ENCODE data around the gene TMEM164. TPM values are rescaled to one million over a fixed set of nuclear protein-coding genes. Genes with fewer than 3 reads are reported as not detected.

The TMEM164 gene
- total RNA-seq, 1 donor from 2014 or later = 8.4 TPM

DNA sequence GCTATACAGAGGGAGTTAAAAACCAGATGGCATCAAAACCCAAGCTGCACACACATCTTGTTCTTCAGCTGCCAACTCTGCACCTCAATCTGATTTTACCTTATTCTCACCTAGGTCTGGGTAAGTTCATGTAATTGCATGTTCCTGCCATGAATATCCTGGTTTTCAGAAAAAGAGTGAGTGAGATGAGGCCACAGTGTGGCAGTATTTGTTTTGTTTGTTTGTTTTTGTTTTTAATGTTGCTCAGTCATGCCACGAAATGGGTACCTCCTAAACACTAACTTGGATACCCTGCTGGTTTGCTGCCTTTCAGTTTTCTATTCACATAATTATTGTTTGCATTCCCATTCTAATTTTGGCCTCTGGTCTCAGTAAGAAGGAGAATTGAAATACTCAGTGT, 22.5 kb downstream of the TMEM164 start:
- DNase-seq (ENCODE audit: low read depth) = no peak
- no peak overlapping the region for H3K4me3 ChIP-seq (ENCODE audit: low read depth, low read length)
- TF ChIP-seq, protein P1, sequence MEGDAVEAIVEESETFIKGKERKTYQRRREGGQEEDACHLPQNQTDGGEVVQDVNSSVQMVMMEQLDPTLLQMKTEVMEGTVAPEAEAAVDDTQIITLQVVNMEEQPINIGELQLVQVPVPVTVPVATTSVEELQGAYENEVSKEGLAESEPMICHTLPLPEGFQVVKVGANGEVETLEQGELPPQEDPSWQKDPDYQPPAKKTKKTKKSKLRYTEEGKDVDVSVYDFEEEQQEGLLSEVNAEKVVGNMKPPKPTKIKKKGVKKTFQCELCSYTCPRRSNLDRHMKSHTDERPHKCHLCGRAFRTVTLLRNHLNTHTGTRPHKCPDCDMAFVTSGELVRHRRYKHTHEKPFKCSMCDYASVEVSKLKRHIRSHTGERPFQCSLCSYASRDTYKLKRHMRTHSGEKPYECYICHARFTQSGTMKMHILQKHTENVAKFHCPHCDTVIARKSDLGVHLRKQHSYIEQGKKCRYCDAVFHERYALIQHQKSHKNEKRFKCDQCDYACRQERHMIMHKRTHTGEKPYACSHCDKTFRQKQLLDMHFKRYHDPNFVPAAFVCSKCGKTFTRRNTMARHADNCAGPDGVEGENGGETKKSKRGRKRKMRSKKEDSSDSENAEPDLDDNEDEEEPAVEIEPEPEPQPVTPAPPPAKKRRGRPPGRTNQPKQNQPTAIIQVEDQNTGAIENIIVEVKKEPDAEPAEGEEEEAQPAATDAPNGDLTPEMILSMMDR (conservative IDR thresholded peaks at IDR 0.05; ENCODE audit: low read depth, low read length) = no peak

DNA sequence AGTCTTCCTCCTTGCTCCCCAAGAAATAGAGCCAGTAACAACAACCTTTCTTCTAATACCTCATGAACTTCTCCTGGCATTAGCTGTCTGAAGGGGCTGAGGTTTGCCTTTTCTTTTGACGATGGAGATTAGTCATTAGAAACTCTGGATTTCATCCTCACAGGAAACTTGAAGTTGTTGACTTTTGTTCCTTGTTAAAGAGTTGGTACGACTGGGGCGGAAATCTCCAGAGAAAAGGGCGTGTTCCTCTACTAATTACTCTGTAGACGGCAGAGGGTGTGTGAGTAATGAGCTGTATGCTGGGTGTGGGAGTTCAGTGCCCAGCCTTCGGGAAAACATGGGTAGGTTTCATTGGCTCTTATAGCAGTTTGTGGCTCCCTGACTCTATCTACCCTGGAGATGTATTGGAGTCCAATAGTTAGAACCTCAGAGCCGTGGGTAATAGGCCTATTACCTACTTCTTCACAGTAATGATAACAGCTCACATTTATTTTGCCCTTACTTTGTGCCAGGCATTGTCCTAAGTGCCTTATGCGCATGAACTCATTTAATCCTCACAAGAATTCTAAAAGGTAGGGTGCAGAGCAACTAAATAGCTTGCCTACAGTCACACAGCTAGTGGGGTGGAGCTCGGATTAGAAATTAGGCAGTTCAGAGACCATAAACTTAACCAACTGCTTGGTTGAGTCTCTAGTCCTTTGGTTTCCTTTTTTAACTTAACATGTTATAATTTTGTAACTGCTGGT, 23.4 kb downstream of the TMEM164 start:
- TF ChIP-seq, protein P1 (conservative IDR thresholded peaks at IDR 0.05; ENCODE audit: low read depth, low read length) = no peak
- no peak for DNase-seq (ENCODE audit: low read depth)
- no peak overlapping the region for H3K4me3 ChIP-seq (ENCODE audit: low read depth, low read length)

GRCh38 chrX:110032534-110033147, 29.7 kb downstream of the TMEM164 start:
- no peak for DNase-seq (ENCODE audit: low read depth)
- TF ChIP-seq, protein P1 (conservative IDR thresholded peaks at IDR 0.05; ENCODE audit: low read depth, low read length) = no peak
- no peak overlapping the region for H3K4me3 ChIP-seq (ENCODE audit: low read depth, low read length)

DNA sequence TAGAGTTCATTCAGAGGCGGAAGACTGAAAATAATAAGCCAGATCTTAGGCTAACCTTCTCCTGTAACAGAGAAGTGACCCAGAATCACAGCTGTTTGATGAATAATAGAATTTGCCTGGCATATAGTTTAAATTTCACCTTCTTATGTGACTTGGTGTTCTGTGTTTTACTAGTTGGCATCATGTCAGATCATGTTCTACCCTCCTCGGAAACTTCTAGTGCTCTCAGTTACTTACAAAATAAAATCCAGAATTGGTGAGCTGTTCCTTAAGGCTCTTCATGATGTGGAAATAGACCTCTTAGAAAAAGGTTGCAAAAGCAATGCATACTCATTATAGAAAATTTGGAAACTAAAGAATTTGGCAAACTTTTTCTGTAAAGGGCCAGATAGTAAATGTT, 31.1 kb downstream of the TMEM164 start:
- TF ChIP-seq, protein P1 (conservative IDR thresholded peaks at IDR 0.05; ENCODE audit: low read depth, low read length) = no peak
- no peak for DNase-seq (ENCODE audit: low read depth)
- H3K4me3 ChIP-seq (ENCODE audit: low read depth, low read length) = no peak overlapping the region

- no peak for DNase-seq (ENCODE audit: low read depth)
- TF ChIP-seq, protein P1 (conservative IDR thresholded peaks at IDR 0.05; ENCODE audit: low read depth, low read length) = no peak
- H3K4me3 ChIP-seq (ENCODE audit: low read depth, low read length) = no peak overlapping the region
These were observed 33.5 kb downstream of the TMEM164 start for GRCh38 chrX:110036162-110037033.

- TF ChIP-seq, protein P1 (conservative IDR thresholded peaks at IDR 0.05; ENCODE audit: low read depth, low read length) = no peak
- H3K4me3 ChIP-seq (ENCODE audit: low read depth, low read length) = no peak overlapping the region
- DNase-seq (ENCODE audit: low read depth) = no peak
These were observed 34.3 kb downstream of the TMEM164 start for GRCh38 chrX:110037178-110037577.
